ENCODE results near the gene ADAMTS6.
A peak's percentile ranks its signal among the peaks of the same experiment; 100 is the strongest.

ADAMTS6 gene

DNA sequence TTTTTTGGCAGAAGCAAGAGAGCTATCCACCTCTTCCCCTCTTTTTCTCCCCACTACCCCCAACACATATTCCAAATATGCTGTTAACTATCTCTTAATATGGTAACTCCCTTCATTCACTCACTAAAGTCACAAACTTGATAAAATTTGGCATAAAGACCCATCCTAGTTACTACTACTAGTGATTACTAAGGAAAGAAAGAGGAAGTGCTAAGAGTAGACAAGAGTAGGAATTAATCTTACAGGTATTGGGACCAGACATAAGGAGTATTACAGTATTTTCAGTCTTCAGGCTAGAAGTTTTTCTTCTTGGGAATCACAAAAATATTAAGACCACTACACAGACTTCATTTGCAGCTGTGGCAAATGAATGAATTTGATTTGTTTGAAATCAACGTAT lies 2.2 kb downstream of the ADAMTS6 start:
- Histone ChIP-seq H3K27me3 (ENCODE audit: insufficient read depth, poor library complexity, severe bottlenecking) (no peaks in the 10 kb centered on the region), H3K27ac (replicated peaks) (no peak overlapping the region), H3K4me3 (replicated peaks; ENCODE audit: insufficient read depth, low read length) (no peak overlapping the region)
- TF ChIP-seq POLR2AphosphoS5 (IDR thresholded peaks at IDR 0.05; ENCODE audit: low read depth) = no peak
- TF ChIP-seq REST (IDR thresholded peaks at IDR 0.05; ENCODE audit: insufficient replicate concordance, low read depth) = no peak
- peak; percentile 68 for TF ChIP-seq SPI1 (IDR thresholded peaks at IDR 0.05; ENCODE audit: borderline replicate concordance, low read depth)
- DNase-seq (ENCODE audit: low read depth in 1 of 2, low spot score in 1 of 2) = no peak

- no peak for TF ChIP-seq REST (IDR thresholded peaks at IDR 0.05; ENCODE audit: insufficient replicate concordance, low read depth)
- TF ChIP-seq GABPA (IDR thresholded peaks at IDR 0.05; ENCODE audit: low read depth) = no peak
- TF ChIP-seq POLR2AphosphoS5 (IDR thresholded peaks at IDR 0.05; ENCODE audit: low read depth) = no peak
- no peak for TF ChIP-seq CTCF (IDR thresholded peaks at IDR 0.05; ENCODE audit: insufficient read depth, low read length)
- no peak for TF ChIP-seq SPI1 (IDR thresholded peaks at IDR 0.05; ENCODE audit: borderline replicate concordance, low read depth)
- Histone ChIP-seq H3K4me3 (replicated peaks; ENCODE audit: insufficient read depth, low read length) (no peak overlapping the region), H3K27ac (replicated peaks) (no peak overlapping the region), H3K27me3 (ENCODE audit: insufficient read depth, poor library complexity, severe bottlenecking) (no peaks in the 10 kb centered on the region)
- no peak for DNase-seq (ENCODE audit: low read depth in 1 of 2, low spot score in 1 of 2)
Measured at GRCh38 chr5:65478336-65478735, 3.4 kb downstream of the ADAMTS6 start.

- Histone ChIP-seq H3K27ac (replicated peaks) (no peak overlapping the region), H3K4me3 (replicated peaks; ENCODE audit: insufficient read depth, low read length) (no peak overlapping the region), H3K27me3 (ENCODE audit: insufficient read depth, poor library complexity, severe bottlenecking) (no peaks in the 10 kb centered on the region)
- DNase-seq (ENCODE audit: low read depth in 1 of 2, low spot score in 1 of 2) = no peak
- TF ChIP-seq REST (IDR thresholded peaks at IDR 0.05; ENCODE audit: insufficient replicate concordance, low read depth) = no peak
- no peak for TF ChIP-seq CTCF (IDR thresholded peaks at IDR 0.05; ENCODE audit: insufficient read depth, low read length)
- no peak for TF ChIP-seq SPI1 (IDR thresholded peaks at IDR 0.05; ENCODE audit: borderline replicate concordance, low read depth)
- TF ChIP-seq POLR2AphosphoS5 (IDR thresholded peaks at IDR 0.05; ENCODE audit: low read depth) = no peak
- no peak for TF ChIP-seq GABPA (IDR thresholded peaks at IDR 0.05; ENCODE audit: low read depth)
Measured at GRCh38 chr5:65475895-65476294, 5.8 kb downstream of the ADAMTS6 start.

DNA sequence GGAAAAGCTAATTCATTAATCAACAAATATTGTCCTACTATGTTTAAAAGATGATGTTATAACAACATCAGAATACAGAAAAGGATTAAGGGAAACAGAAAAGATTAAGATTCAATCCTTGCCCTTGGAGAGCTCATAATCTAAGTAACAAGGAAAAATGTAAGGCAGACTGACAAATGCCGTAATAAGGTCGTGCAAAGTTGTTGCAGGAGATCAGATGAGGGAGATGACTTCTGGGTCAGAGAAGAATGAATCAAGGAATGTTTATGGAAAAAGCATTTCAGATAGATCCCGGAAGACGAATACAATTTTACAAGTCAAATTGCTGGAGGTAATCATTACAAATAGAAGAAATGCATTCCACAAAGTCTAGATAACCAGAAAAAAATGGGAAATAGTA lies 6.4 kb downstream of the ADAMTS6 start:
- TF ChIP-seq REST (IDR thresholded peaks at IDR 0.05; ENCODE audit: insufficient replicate concordance, low read depth) (no peak), GABPA (IDR thresholded peaks at IDR 0.05; ENCODE audit: low read depth) (no peak), CTCF (IDR thresholded peaks at IDR 0.05; ENCODE audit: insufficient read depth, low read length) (no peak), POLR2AphosphoS5 (IDR thresholded peaks at IDR 0.05; ENCODE audit: low read depth) (no peak), SPI1 (IDR thresholded peaks at IDR 0.05; ENCODE audit: borderline replicate concordance, low read depth) (no peak)
- DNase-seq (ENCODE audit: low read depth in 1 of 2, low spot score in 1 of 2) = no peak
- H3K27ac ChIP-seq (replicated peaks) = no peak overlapping the region
- H3K27me3 ChIP-seq (ENCODE audit: insufficient read depth, poor library complexity, severe bottlenecking) = no peaks in the 10 kb centered on the region
- H3K4me3 ChIP-seq (replicated peaks; ENCODE audit: insufficient read depth, low read length) = no peak overlapping the region
